Endothelial cell of umbilical vein (primary cell): ENCODE measurements around the gene NABP1. TPM values are rescaled to one million over a fixed set of nuclear protein-coding genes. Genes with fewer than 3 reads are reported as not detected.

Experiments
- BruUV-seq: library from RNA; stranded (reverse); fragments of 400-500 nt; replicated peaks from 2 replicates; lab custom pipeline; 2021; lab: Mats Ljungman, UMichigan
- CTCF ChIA-PET: fragments of 300-600, 350-600 bp; sonication (Branson Sonifier 250); formaldehyde crosslinking; loops from one replicate; lab custom pipeline; 2021; ENCODE audit warnings: antibody characterized with exemption, inconsistent platforms; lab: Charles Lee
- POLR2A ChIA-PET: fragments of 300-600, 350-600 bp; sonication (Branson Sonifier 250); formaldehyde crosslinking; loops from one replicate; lab custom pipeline; 2021; ENCODE audit warnings: antibody characterized with exemption, inconsistent platforms; lab: Charles Lee
- DNase-seq: peaks from one replicate; pipeline ENCODE4 v3.0.0-alpha.2; 2011; ENCODE audit warnings: low read depth, low spot score
- FAIRE-seq: peaks from 2 replicates; lab custom pipeline; 2011; peaks lifted over from hg19 to GRCh38; lab: Jason Lieb, UNC
- H2AFZ ChIP-seq: 2 replicates; pipeline ENCODE4 v1.6.0; 2012; ENCODE audit warnings: low read depth, low read length, control low read depth, inconsistent platforms
- H3K27ac ChIP-seq: 2 replicates; pipeline ENCODE4 v1.5.1; 2011; ENCODE audit warnings: low read depth, mild to moderate bottlenecking, control low read depth, low read length, moderate library complexity; ENCODE audit not compliant: insufficient read depth
- H3K27me3 ChIP-seq, 2 experiments: 2 replicates each; pipeline versions ENCODE4 v1.6.0 to v1.6.1; 2011; ENCODE audit warnings: low read length in 2 of 2, mixed read lengths in 1 of 2; ENCODE audit not compliant: control insufficient read depth in 2 of 2, insufficient read depth in 2 of 2
- H3K36me3 ChIP-seq, 2 experiments: 2 replicates in 1 of 2; 3 replicates in 1 of 2; pipeline ENCODE4 v1.5.1; 2011; ENCODE audit warnings: low read length in 2 of 2, mild to moderate bottlenecking in 1 of 2, moderate library complexity in 1 of 2; ENCODE audit not compliant: control insufficient read depth in 2 of 2, insufficient read depth in 2 of 2; ENCODE audit errors: extremely low read depth in 1 of 2
- H3K4me1 ChIP-seq: 3 replicates; pipeline ENCODE4 v1.5.1; 2011; ENCODE audit warnings: mild to moderate bottlenecking, low read length; ENCODE audit not compliant: control insufficient read depth, insufficient read depth; ENCODE audit errors: extremely low read depth
- H3K4me2 ChIP-seq: 2 replicates; pipeline ENCODE4 v1.6.1; 2011; ENCODE audit warnings: low read length, control low read depth, mixed read lengths; ENCODE audit not compliant: insufficient read depth
- H3K4me3 ChIP-seq, 3 experiments: fragments of 200-600 bp in 1 of 3; sonication (generic), shearing (Covaris generic) in 1 of 3; replicated peaks in 1 of 3; 2 replicates each; pipeline ENCODE4 v1.5.1; 2011 to 2016; ENCODE audit warnings: control low read depth in 3 of 3, low read length in 3 of 3, mild to moderate bottlenecking in 2 of 3, inconsistent platforms in 1 of 3, low read depth in 1 of 3, moderate library complexity in 1 of 3; ENCODE audit not compliant: insufficient read depth in 1 of 3
- H3K79me2 ChIP-seq: 2 replicates; pipeline ENCODE4 v1.6.0; 2012; ENCODE audit warnings: low read length, inconsistent platforms; ENCODE audit not compliant: control insufficient read depth, insufficient read depth
- H3K9ac ChIP-seq: replicated peaks from 2 replicates; pipeline ENCODE3; 2011; ENCODE audit warnings: low read length, control low read depth; ENCODE audit not compliant: insufficient read depth; ENCODE audit errors: extremely low read depth
- H3K9me1 ChIP-seq: replicated peaks from 3 replicates; pipeline ENCODE4 v1.6.0; 2011; ENCODE audit warnings: mild to moderate bottlenecking, low read length; ENCODE audit not compliant: control insufficient read depth, insufficient read depth; ENCODE audit errors: extremely low read depth
- H3K9me3 ChIP-seq: replicated peaks from 2 replicates; pipeline ENCODE4 v1.5.1; 2012; ENCODE audit warnings: low read length, inconsistent platforms; ENCODE audit not compliant: control insufficient read depth, insufficient read depth
- H4K20me1 ChIP-seq: replicated peaks from 2 replicates; pipeline ENCODE3; 2011; ENCODE audit warnings: mild to moderate bottlenecking, low read length; ENCODE audit not compliant: control insufficient read depth, insufficient read depth; ENCODE audit errors: extremely low read depth
- EZH2 ChIP-seq: IDR thresholded peaks from 2 replicates; pipeline ENCODE4 v1.6.1; 2012; ENCODE audit warnings: borderline replicate concordance, low read depth, mild to moderate bottlenecking, moderate library complexity, low read length, inconsistent platforms; ENCODE audit not compliant: severe bottlenecking
- FOS ChIP-seq: IDR thresholded peaks from 2 replicates; pipeline ENCODE4 v1.6.1; 2011; ENCODE audit warnings: mild to moderate bottlenecking, low read length, moderate library complexity, borderline replicate concordance; ENCODE audit not compliant: insufficient read depth
- GATA2 ChIP-seq: IDR thresholded peaks from 2 replicates; pipeline ENCODE4 v1.7.0; 2011; ENCODE audit warnings: low read depth, mild to moderate bottlenecking, moderate library complexity, mixed read lengths, low read length; ENCODE audit not compliant: insufficient read length, insufficient read depth
- JUN ChIP-seq: IDR thresholded peaks from 2 replicates; pipeline ENCODE4 v1.6.1; 2011; ENCODE audit warnings: borderline replicate concordance, low read depth; ENCODE audit not compliant: insufficient read length, insufficient read depth
- MYC ChIP-seq: IDR thresholded peaks from one replicate; pipeline ENCODE4 v1.6.1; 2011; ENCODE audit warnings: mild to moderate bottlenecking, low read depth, low read length
- POLR2A ChIP-seq: IDR thresholded peaks from 2 replicates; pipeline ENCODE4 v1.6.1; 2012; ENCODE audit warnings: low read depth, mild to moderate bottlenecking, control low read depth, low read length
- POLR2AphosphoS5 ChIP-seq: IDR thresholded peaks from 2 replicates; pipeline ENCODE4 v1.6.1; 2012; ENCODE audit warnings: low read depth, mild to moderate bottlenecking, control low read depth, low read length, moderate library complexity; ENCODE audit not compliant: insufficient read depth
- dilution Hi-C: fragments of 300-500 bp; cut with MboI; formaldehyde crosslinking; loops from one replicate; pipeline ENCODE4 v1.15.0; 2019; ENCODE audit warnings: low sequenced_read_pairs; ENCODE audit not compliant: extremely low pct_ligation_motif_present
- intact Hi-C: fragments of 100-400 bp; cut with micrococcal nuclease; formaldehyde crosslinking; loops from one replicate; pipeline ENCODE4 v1.10.0; 2022
- polyA plus RNA-seq, 4 experiments: library from polyadenylated mRNA; depleted of rRNA in 3 of 4; stranded (reverse) in 3 of 4; unstranded in 1 of 4; fragments of >200 nt; gene quantifications; 2 replicates each; pipeline versions ENCODE4 v1.2.1 to v1.2.3, GENCODE V29; 2011 to 2012; ENCODE audit warnings: missing spikeins in 1 of 4
- total RNA-seq: library from RNA; stranded (reverse); gene quantifications from 2 replicates; pipeline ENCODE4 v1.2.3, GENCODE V29; 2021
- TF ChIP-seq, protein P1 (sequence below): IDR thresholded peaks from 2 replicates; pipeline ENCODE4 v1.6.1; 2011; ENCODE audit not compliant: insufficient read depth, insufficient read length
- TF ChIP-seq, protein P2 (sequence below), 2 donors: IDR thresholded peaks; 1 replicate in 1 of 2; 2 replicates in 1 of 2; pipeline ENCODE4 v1.5.1; 2011; ENCODE audit warnings: low read length in 2 of 2, mild to moderate bottlenecking in 2 of 2, moderate library complexity in 2 of 2, control low read depth in 1 of 2, inconsistent platforms in 1 of 2, low read depth in 1 of 2; ENCODE audit not compliant: insufficient read depth in 1 of 2; ENCODE audit errors: extremely low read depth in 1 of 2

The NABP1 gene
- total and polyA plus RNA-seq, 2 donors (not counting 3 experiments of a cell fraction or from before 2014, with no cell fraction given), result 14.7 to 47.6 TPM

DNA sequence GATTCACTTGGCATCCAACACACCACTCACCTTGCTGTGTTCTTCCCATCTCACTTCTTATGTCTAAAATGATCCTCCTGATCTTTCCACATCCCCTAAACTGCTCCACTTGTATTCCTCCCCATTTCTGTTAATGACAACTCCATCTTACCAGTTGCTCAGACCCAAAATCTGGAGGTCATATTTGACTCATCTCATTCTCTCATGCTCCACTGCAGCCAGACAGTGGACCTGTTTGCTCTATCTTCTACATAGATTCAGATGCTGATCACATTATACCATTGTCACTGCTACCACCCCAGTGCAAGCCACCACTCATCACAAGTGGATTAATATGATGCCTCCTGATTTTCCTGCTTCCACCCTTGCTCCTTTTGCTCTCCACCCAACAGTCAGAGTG lies 7.9 kb upstream of the NABP1 start:
- H3K9ac ChIP-seq, result no peak overlapping the region
- no peak overlapping the region for H3K4me2 ChIP-seq
- no peak for TF ChIP-seq JUN
- no peak for TF ChIP-seq FOS
- no peak for TF ChIP-seq EZH2
- TF ChIP-seq POLR2AphosphoS5, result no peak
- no peak for TF ChIP-seq POLR2A
- TF ChIP-seq, protein P1, sequence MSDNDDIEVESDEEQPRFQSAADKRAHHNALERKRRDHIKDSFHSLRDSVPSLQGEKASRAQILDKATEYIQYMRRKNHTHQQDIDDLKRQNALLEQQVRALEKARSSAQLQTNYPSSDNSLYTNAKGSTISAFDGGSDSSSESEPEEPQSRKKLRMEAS, result no peak
- TF ChIP-seq, protein P2, sequence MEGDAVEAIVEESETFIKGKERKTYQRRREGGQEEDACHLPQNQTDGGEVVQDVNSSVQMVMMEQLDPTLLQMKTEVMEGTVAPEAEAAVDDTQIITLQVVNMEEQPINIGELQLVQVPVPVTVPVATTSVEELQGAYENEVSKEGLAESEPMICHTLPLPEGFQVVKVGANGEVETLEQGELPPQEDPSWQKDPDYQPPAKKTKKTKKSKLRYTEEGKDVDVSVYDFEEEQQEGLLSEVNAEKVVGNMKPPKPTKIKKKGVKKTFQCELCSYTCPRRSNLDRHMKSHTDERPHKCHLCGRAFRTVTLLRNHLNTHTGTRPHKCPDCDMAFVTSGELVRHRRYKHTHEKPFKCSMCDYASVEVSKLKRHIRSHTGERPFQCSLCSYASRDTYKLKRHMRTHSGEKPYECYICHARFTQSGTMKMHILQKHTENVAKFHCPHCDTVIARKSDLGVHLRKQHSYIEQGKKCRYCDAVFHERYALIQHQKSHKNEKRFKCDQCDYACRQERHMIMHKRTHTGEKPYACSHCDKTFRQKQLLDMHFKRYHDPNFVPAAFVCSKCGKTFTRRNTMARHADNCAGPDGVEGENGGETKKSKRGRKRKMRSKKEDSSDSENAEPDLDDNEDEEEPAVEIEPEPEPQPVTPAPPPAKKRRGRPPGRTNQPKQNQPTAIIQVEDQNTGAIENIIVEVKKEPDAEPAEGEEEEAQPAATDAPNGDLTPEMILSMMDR (IDR thresholded peaks at IDR 0.05; ENCODE audit: extremely low read depth in 1 of 2, insufficient read depth in 1 of 2, low read depth in 1 of 2, low read length in 2 of 2), result no peak
- no peak for TF ChIP-seq MYC
- no peak for TF ChIP-seq GATA2
- dilution Hi-C loops, result no loop called here
- no TSS peak for BruUV-seq
- no peaks in the 10 kb centered on the region for H3K79me2 ChIP-seq
- no peaks in the 10 kb centered on the region for H3K36me3 ChIP-seq
- peaks cover 5% of the 10 kb centered on the region for H3K4me1 ChIP-seq
- no peak overlapping the region for H2AFZ ChIP-seq
- H4K20me1 ChIP-seq, result no peaks in the 10 kb centered on the region
- POLR2A ChIA-PET, result interaction anchor here (2.7 kb wide), 1 partner anchor 8 kb away, joined by 15 read pairs; the partner anchor contains the start of gene NABP1
- no peaks in the 10 kb centered on the region for H3K27me3 ChIP-seq
- intact Hi-C loops, result no loop called here
- no peaks in the 10 kb centered on the region for H3K9me1 ChIP-seq
- CTCF ChIA-PET, result interaction anchor here (1.2 kb wide), 1 partner anchor 11 kb away, joined by 4 read pairs; no protein-coding TSS in a partner anchor
- FAIRE-seq (no peak), DNase-seq (no peak)
- no peak overlapping the region for H3K4me3 ChIP-seq
- no peaks in the 10 kb centered on the region for H3K9me3 ChIP-seq
- no peak overlapping the region for H3K27ac ChIP-seq
